ENCODE results near the gene PRXL2B.

DNA sequence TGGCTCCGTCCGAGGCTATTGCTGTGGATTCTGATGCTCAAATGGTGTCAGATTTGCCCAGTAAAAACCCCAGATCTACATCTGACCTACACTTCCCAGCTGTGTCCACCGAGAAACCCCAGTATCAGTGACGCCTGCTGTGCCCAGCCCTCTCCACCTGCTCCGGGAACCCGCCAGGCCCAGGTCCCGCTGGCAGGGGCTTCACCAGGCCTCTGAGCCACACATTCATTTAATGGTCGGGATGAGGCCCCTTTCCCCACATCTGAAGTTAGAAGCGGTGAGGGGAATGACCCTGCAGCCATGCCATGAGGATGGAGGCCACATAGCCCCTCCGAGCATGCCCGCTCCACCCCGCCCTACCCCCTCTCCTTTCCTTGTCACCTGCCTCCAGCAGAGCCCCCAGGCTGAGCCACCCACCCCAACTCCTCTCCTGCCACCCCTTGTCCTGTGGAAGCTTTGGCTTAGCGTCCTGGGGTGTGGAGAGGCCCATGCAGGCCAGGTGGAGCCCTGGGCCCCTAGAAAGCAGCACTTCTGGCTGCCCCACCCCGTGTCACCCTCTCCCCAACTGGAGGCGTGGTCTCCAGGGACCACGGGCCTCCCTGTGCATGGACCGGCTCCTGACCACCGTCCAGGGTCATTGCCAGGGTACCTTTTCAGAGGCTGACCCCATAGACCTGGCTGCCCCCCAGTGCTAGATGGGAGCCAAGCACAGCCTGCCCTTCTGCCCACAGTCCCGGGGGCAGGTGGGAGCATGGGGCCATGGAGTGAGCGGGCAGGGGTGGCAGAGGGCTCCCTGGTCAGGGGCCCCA lies 22.4 kb upstream of the PRXL2B start:
- TF ChIP-seq, protein P1, sequence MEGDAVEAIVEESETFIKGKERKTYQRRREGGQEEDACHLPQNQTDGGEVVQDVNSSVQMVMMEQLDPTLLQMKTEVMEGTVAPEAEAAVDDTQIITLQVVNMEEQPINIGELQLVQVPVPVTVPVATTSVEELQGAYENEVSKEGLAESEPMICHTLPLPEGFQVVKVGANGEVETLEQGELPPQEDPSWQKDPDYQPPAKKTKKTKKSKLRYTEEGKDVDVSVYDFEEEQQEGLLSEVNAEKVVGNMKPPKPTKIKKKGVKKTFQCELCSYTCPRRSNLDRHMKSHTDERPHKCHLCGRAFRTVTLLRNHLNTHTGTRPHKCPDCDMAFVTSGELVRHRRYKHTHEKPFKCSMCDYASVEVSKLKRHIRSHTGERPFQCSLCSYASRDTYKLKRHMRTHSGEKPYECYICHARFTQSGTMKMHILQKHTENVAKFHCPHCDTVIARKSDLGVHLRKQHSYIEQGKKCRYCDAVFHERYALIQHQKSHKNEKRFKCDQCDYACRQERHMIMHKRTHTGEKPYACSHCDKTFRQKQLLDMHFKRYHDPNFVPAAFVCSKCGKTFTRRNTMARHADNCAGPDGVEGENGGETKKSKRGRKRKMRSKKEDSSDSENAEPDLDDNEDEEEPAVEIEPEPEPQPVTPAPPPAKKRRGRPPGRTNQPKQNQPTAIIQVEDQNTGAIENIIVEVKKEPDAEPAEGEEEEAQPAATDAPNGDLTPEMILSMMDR (IDR thresholded peaks at IDR 0.05; ENCODE audit: insufficient read depth, low read length), result no peak
- TF ChIP-seq REST (IDR thresholded peaks at IDR 0.05; ENCODE audit: insufficient replicate concordance, low read depth), result no peak
- no peak for TF ChIP-seq POLR2AphosphoS5 (IDR thresholded peaks at IDR 0.05; ENCODE audit: low read depth)
- no peak for TF ChIP-seq GABPA (IDR thresholded peaks at IDR 0.05; ENCODE audit: low read depth)
- TF ChIP-seq SPI1 (IDR thresholded peaks at IDR 0.05; ENCODE audit: borderline replicate concordance, low read depth), result no peak
